GM23338 (cell line): ENCODE measurements around the gene ZNF587. TPM values are rescaled to one million over a fixed set of nuclear protein-coding genes. Genes with fewer than 3 reads are reported as not detected.

Experiments used
- ATAC-seq: fragments of 200-7000 bp; cut with Tn5 transposase; 3 replicates; pipeline ENCODE4 v1.9.1; 2020
- DNase-seq: peaks from one replicate; pipeline ENCODE4 v3.0.0-alpha.2; 2015; ENCODE audit warnings: low spot score
- H2AFZ ChIP-seq: fragments of 200-600 bp; sonication (generic); 2 replicates; pipeline ENCODE4 v1.8.0; 2016; ENCODE audit warnings: antibody characterized with exemption, mild to moderate bottlenecking, moderate library complexity
- H3F3A ChIP-seq: fragments of 200-600 bp; sonication (generic); replicated peaks from 2 replicates; pipeline ENCODE4 v1.8.0; 2017; ENCODE audit warnings: antibody characterized with exemption, mixed run types, low read depth
- H3K27ac ChIP-seq: fragments of 200-600 bp; sonication (generic); 2 replicates; pipeline ENCODE4 v1.6.1; 2016; ENCODE audit warnings: low read depth
- H3K27me3 ChIP-seq: fragments of 200-600 bp; sonication (generic); 2 replicates; pipeline ENCODE4 v1.8.0; 2016; ENCODE audit warnings: mild to moderate bottlenecking, mixed run types, moderate library complexity; ENCODE audit not compliant: insufficient read depth
- H3K36me3 ChIP-seq: fragments of 200-600 bp; sonication (generic); 2 replicates; pipeline ENCODE4 v1.8.0; 2016; ENCODE audit warnings: mild to moderate bottlenecking; ENCODE audit not compliant: insufficient read depth
- H3K4me1 ChIP-seq: fragments of 200-600 bp; sonication (generic); 2 replicates; pipeline ENCODE4 v1.8.0; 2016; ENCODE audit warnings: mild to moderate bottlenecking, moderate library complexity; ENCODE audit not compliant: insufficient read depth
- H3K4me2 ChIP-seq: fragments of 200-600 bp; sonication (generic); 2 replicates; pipeline ENCODE4 v1.7.1; 2017; ENCODE audit warnings: mixed run types
- H3K4me3 ChIP-seq: fragments of 200-600 bp; sonication (generic); 2 replicates; pipeline ENCODE4 v1.6.1; 2016; ENCODE audit warnings: mixed run types
- H3K79me2 ChIP-seq: fragments of 200-600 bp; sonication (generic); replicated peaks from 2 replicates; pipeline ENCODE4 v1.8.0; 2017; ENCODE audit warnings: mild to moderate bottlenecking; ENCODE audit not compliant: insufficient read depth
- H3K9me2 ChIP-seq: fragments of 200-600 bp; sonication (generic); 2 replicates; pipeline ENCODE4 v1.8.0; 2017; ENCODE audit not compliant: insufficient read depth
- H4K20me1 ChIP-seq: fragments of 200-600 bp; sonication (generic); replicated peaks from 2 replicates; pipeline ENCODE4 v1.8.0; 2017; ENCODE audit warnings: mild to moderate bottlenecking; ENCODE audit not compliant: insufficient read depth
- H3K27ac Mint-ChIP-seq: 2 replicates; pipeline ENCODE4 v1.8.0; 2020; ENCODE audit warnings: inconsistent platforms, mild to moderate bottlenecking, moderate library complexity, mixed read lengths
- H3K27me3 Mint-ChIP-seq: 3 replicates; pipeline ENCODE4 v1.8.0; 2022; ENCODE audit warnings: low read depth, mild to moderate bottlenecking, moderate library complexity, mixed read lengths, inconsistent platforms; ENCODE audit not compliant: insufficient read depth, poor library complexity
- H3K36me3 Mint-ChIP-seq: 3 replicates; pipeline ENCODE4 v1.8.0; 2021; ENCODE audit warnings: low read depth, mild to moderate bottlenecking, inconsistent platforms, moderate library complexity, mixed read lengths
- H3K4me1 Mint-ChIP-seq: 3 replicates; pipeline ENCODE4 v1.8.0; 2020; ENCODE audit warnings: mild to moderate bottlenecking, inconsistent platforms, mixed read lengths
- H3K4me3 Mint-ChIP-seq: 3 replicates; pipeline ENCODE4 v1.8.0; 2021; ENCODE audit warnings: moderate library complexity, mild to moderate bottlenecking, inconsistent platforms, mixed read lengths
- H3K9me3 Mint-ChIP-seq: 3 replicates; pipeline ENCODE4 v1.8.0; 2020; ENCODE audit warnings: moderate library complexity, mild to moderate bottlenecking, inconsistent platforms, mixed read lengths
- ETS1 ChIP-seq: IDR thresholded peaks from 2 replicates; pipeline ENCODE4 v1.6.1; 2016; ENCODE audit warnings: antibody characterized with exemption
- EZH2 ChIP-seq: fragments of 200-600 bp; sonication (generic); IDR thresholded peaks from one replicate; pipeline ENCODE4 v1.8.0; 2017; ENCODE audit warnings: antibody characterized with exemption, mild to moderate bottlenecking, low read depth; ENCODE audit not compliant: unreplicated experiment
- JUNB ChIP-seq: IDR thresholded peaks from one replicate; pipeline ENCODE4 v1.6.1; 2016; ENCODE audit warnings: antibody characterized with exemption; ENCODE audit not compliant: unreplicated experiment
- POLR2AphosphoS5 ChIP-seq: IDR thresholded peaks from 2 replicates; pipeline ENCODE4 v1.6.1; 2016; ENCODE audit warnings: antibody characterized with exemption, low read depth
- STAT1 ChIP-seq: IDR thresholded peaks from one replicate; pipeline ENCODE4 v1.6.1; 2016; ENCODE audit warnings: antibody characterized with exemption; ENCODE audit not compliant: unreplicated experiment
- ZNF331 ChIP-seq: fragments of 250-450 bp; sonication (Bioruptor Pico); IDR thresholded peaks from 2 replicates; pipeline ENCODE4 v1.5.0; 2020; ENCODE audit warnings: low read depth, mild to moderate bottlenecking, moderate library complexity
- polyA plus RNA-seq: library from polyadenylated mRNA; unstranded; fragments of >200 nt; fragmentation: Nextera tagmentation; extraction: Ambion mirVana; gene quantifications from 2 replicates; pipeline ENCODE4 v1.2.1, GENCODE V29; 2016
- total RNA-seq: library from RNA; depleted of rRNA; stranded (reverse); fragments of >200 nt; shearing (Covaris generic); gene quantifications from 2 replicates; pipeline ENCODE4 v1.2.3, GENCODE V29; 2014
- TF ChIP-seq, protein P1 (sequence below): fragments of 250-450 bp; sonication (Bioruptor Pico); IDR thresholded peaks from 2 replicates; pipeline ENCODE4 v1.5.0; 2020; ENCODE audit warnings: mild to moderate bottlenecking, moderate library complexity

Gene ZNF587
- total and polyA plus RNA-seq, 2 experiments from 2014 or later = 12.8 to 31.8 TPM

DNA sequence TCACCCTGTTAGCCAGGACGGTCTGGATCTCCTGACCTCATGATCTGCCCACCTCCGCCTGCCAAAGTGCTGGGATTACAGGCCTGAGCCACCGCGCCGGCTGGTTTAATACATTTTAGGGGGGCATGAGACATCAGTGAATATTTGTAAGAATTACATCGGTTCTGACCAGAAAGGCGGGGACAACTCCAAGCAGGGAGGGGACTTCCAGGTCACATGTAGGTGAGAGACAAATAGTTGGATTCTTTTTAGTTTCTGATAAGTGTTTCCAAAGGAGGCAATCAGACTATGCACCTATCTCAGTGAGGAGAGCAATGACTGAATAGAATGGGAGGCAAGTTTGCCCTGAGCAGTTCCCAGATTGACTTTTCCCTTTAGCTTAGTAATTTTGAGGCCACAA, 31.3 kb upstream of the ZNF587 start (continued):
- TF ChIP-seq, protein P1, sequence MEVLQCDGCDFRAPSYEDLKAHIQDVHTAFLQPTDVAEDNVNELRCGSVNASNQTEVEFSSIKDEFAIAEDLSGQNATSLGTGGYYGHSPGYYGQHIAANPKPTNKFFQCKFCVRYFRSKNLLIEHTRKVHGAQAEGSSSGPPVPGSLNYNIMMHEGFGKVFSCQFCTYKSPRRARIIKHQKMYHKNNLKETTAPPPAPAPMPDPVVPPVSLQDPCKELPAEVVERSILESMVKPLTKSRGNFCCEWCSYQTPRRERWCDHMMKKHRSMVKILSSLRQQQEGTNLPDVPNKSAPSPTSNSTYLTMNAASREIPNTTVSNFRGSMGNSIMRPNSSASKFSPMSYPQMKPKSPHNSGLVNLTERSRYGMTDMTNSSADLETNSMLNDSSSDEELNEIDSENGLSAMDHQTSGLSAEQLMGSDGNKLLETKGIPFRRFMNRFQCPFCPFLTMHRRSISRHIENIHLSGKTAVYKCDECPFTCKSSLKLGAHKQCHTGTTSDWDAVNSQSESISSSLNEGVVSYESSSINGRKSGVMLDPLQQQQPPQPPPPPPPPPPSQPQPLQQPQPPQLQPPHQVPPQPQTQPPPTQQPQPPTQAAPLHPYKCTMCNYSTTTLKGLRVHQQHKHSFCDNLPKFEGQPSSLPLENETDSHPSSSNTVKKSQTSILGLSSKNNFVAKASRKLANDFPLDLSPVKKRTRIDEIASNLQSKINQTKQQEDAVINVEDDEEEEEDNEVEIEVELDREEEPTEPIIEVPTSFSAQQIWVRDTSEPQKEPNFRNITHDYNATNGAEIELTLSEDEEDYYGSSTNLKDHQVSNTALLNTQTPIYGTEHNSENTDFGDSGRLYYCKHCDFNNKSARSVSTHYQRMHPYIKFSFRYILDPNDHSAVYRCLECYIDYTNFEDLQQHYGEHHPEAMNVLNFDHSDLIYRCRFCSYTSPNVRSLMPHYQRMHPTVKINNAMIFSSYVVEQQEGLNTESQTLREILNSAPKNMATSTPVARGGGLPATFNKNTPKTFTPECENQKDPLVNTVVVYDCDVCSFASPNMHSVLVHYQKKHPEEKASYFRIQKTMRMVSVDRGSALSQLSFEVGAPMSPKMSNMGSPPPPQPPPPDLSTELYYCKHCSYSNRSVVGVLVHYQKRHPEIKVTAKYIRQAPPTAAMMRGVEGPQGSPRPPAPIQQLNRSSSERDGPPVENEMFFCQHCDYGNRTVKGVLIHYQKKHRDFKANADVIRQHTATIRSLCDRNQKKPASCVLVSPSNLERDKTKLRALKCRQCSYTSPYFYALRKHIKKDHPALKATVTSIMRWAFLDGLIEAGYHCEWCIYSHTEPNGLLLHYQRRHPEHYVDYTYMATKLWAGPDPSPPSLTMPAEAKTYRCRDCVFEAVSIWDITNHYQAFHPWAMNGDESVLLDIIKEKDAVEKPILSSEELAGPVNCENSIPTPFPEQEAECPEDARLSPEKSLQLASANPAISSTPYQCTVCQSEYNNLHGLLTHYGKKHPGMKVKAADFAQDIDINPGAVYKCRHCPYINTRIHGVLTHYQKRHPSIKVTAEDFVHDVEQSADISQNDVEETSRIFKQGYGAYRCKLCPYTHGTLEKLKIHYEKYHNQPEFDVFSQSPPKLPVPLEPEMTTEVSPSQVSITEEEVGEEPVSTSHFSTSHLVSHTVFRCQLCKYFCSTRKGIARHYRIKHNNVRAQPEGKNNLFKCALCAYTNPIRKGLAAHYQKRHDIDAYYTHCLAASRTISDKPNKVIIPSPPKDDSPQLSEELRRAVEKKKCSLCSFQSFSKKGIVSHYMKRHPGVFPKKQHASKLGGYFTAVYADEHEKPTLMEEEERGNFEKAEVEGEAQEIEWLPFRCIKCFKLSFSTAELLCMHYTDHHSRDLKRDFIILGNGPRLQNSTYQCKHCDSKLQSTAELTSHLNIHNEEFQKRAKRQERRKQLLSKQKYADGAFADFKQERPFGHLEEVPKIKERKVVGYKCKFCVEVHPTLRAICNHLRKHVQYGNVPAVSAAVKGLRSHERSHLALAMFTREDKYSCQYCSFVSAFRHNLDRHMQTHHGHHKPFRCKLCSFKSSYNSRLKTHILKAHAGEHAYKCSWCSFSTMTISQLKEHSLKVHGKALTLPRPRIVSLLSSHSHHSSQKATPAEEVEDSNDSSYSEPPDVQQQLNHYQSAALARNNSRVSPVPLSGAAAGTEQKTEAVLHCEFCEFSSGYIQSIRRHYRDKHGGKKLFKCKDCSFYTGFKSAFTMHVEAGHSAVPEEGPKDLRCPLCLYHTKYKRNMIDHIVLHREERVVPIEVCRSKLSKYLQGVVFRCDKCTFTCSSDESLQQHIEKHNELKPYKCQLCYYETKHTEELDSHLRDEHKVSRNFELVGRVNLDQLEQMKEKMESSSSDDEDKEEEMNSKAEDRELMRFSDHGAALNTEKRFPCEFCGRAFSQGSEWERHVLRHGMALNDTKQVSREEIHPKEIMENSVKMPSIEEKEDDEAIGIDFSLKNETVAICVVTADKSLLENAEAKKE (CRISPR knock-in tag) = no peak

DNA sequence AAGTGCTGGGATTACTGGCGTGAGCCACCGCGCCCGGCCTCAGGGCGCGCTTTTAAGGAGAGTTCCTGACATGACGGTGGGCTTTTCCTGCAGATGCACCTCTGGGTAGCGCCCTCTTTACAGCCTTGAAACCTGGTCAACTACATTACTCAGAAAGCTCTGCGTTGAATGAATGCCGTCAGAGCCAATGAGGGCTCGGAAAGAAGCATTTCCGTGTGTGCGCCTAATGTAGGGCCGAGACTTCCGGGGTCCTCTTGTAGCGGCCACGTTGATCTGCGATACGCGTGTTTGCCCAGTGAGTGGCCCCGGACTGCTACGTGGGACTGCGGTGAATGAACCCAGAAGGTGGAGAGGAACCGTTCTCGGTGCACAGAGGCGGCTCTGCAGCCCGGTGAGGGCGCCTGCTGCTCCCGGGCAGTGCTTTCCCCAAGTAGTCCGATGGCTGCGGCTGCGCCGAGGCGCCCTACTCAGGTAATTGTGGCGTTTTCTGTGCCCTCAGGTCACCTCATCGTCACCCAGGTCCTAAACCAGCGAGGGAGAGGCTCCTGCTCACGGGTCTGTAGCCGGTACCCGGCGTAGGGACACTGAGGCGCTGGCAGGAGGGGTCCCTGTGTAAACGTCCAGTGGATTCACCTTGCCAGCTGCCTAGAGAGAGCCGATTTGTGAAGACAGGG, 30.0 kb upstream of the ZNF587 start:
- DNase-seq (peak; percentile 98), ATAC-seq (peak; percentile 84)
- Histone ChIP-seq H3K27me3 (no peaks in the 10 kb centered on the region), H3K27ac (peak overlapping the region; percentile 60), H3K4me3 (peak overlapping the region; percentile 95), H4K20me1 (peaks cover 35% of the 10 kb centered on the region), H3F3A (peaks cover 6% of the 10 kb centered on the region; the same call in 1 of the 2 replicates), H3K79me2 (peaks cover 56% of the 10 kb centered on the region), H3K9me2 (no peaks in the 10 kb centered on the region), H3K36me3 (peaks cover 3% of the 10 kb centered on the region; the same call in 1 of the 2 replicates), H2AFZ (no peak overlapping the region), H3K4me2 (peak overlapping the region; percentile 86), H3K4me1 (peaks cover 31% of the 10 kb centered on the region)
- Mint-ChIP-seq H3K4me3 (peak overlapping the region; percentile 95), H3K27me3 (peaks cover 13% of the 10 kb centered on the region), H3K27ac (peak overlapping the region; percentile 94), H3K36me3 (peaks cover 40% of the 10 kb centered on the region), H3K4me1 (peaks cover 51% of the 10 kb centered on the region), H3K9me3 (no peaks in the 10 kb centered on the region; the same call in 2 of the 3 replicates)
- TF ChIP-seq JUNB = no peak
- TF ChIP-seq ETS1 = peak; percentile 81
- peak; percentile 87 for TF ChIP-seq POLR2AphosphoS5
- TF ChIP-seq EZH2 = no peak
- TF ChIP-seq, protein P1 (CRISPR knock-in tag) = no peak
- TF ChIP-seq STAT1 = no peak
- no peak for TF ChIP-seq ZNF331 (CRISPR knock-in tag)
